22Rv1 (cell line): ENCODE measurements around the gene C1orf210.

ENCODE experiments used
- CTCF ChIP-seq: fragments of 450-650 bp; IDR thresholded peaks from 2 replicates; pipeline ENCODE4 v1.5.1; 2017; ENCODE audit warnings: mild to moderate bottlenecking
- ZFX ChIP-seq: fragments of 450-650 bp; IDR thresholded peaks from 2 replicates; pipeline ENCODE4 v1.6.1; 2017; ENCODE audit warnings: antibody characterized with exemption, borderline replicate concordance

- TF ChIP-seq CTCF (no peak), ZFX (no peak)
These were observed 3.7 kb upstream of the C1orf210 start for GRCh38 chr1:43288785-43289706.
